Endothelial cell of umbilical vein (primary cell): Measurements from ENCODE around the gene LIPF. TPM values are rescaled to one million over a fixed set of nuclear protein-coding genes. Genes with fewer than 3 reads are reported as not detected.

Experiments used
- BruUV-seq: library from RNA; stranded (reverse); fragments of 400-500 nt; replicated peaks from 2 replicates; lab custom pipeline; 2021; lab: Mats Ljungman, UMichigan
- CTCF ChIA-PET: fragments of 300-600, 350-600 bp; sonication (Branson Sonifier 250); formaldehyde crosslinking; loops from one replicate; lab custom pipeline; 2021; ENCODE audit warnings: antibody characterized with exemption, inconsistent platforms; lab: Charles Lee
- POLR2A ChIA-PET: fragments of 300-600, 350-600 bp; sonication (Branson Sonifier 250); formaldehyde crosslinking; loops from one replicate; lab custom pipeline; 2021; ENCODE audit warnings: antibody characterized with exemption, inconsistent platforms; lab: Charles Lee
- DNase-seq: peaks from one replicate; pipeline ENCODE4 v3.0.0-alpha.2; 2011; ENCODE audit warnings: low read depth, low spot score
- FAIRE-seq: peaks from 2 replicates; lab custom pipeline; 2011; peaks lifted over from hg19 to GRCh38; lab: Jason Lieb, UNC
- H2AFZ ChIP-seq: 2 replicates; pipeline ENCODE4 v1.6.0; 2012; ENCODE audit warnings: low read depth, low read length, control low read depth, inconsistent platforms
- H3K27ac ChIP-seq: 2 replicates; pipeline ENCODE4 v1.5.1; 2011; ENCODE audit warnings: low read depth, mild to moderate bottlenecking, control low read depth, low read length, moderate library complexity; ENCODE audit not compliant: insufficient read depth
- H3K27me3 ChIP-seq, 2 experiments: 2 replicates each; pipeline versions ENCODE4 v1.6.0 to v1.6.1; 2011; ENCODE audit warnings: low read length in 2 of 2, mixed read lengths in 1 of 2; ENCODE audit not compliant: control insufficient read depth in 2 of 2, insufficient read depth in 2 of 2
- H3K36me3 ChIP-seq, 2 experiments: 2 replicates in 1 of 2; 3 replicates in 1 of 2; pipeline ENCODE4 v1.5.1; 2011; ENCODE audit warnings: low read length in 2 of 2, mild to moderate bottlenecking in 1 of 2, moderate library complexity in 1 of 2; ENCODE audit not compliant: control insufficient read depth in 2 of 2, insufficient read depth in 2 of 2; ENCODE audit errors: extremely low read depth in 1 of 2
- H3K4me1 ChIP-seq: 3 replicates; pipeline ENCODE4 v1.5.1; 2011; ENCODE audit warnings: mild to moderate bottlenecking, low read length; ENCODE audit not compliant: control insufficient read depth, insufficient read depth; ENCODE audit errors: extremely low read depth
- H3K4me2 ChIP-seq: 2 replicates; pipeline ENCODE4 v1.6.1; 2011; ENCODE audit warnings: low read length, control low read depth, mixed read lengths; ENCODE audit not compliant: insufficient read depth
- H3K4me3 ChIP-seq, 3 experiments: fragments of 200-600 bp in 1 of 3; sonication (generic), shearing (Covaris generic) in 1 of 3; replicated peaks in 1 of 3; 2 replicates each; pipeline ENCODE4 v1.5.1; 2011 to 2016; ENCODE audit warnings: control low read depth in 3 of 3, low read length in 3 of 3, mild to moderate bottlenecking in 2 of 3, inconsistent platforms in 1 of 3, low read depth in 1 of 3, moderate library complexity in 1 of 3; ENCODE audit not compliant: insufficient read depth in 1 of 3
- H3K79me2 ChIP-seq: 2 replicates; pipeline ENCODE4 v1.6.0; 2012; ENCODE audit warnings: low read length, inconsistent platforms; ENCODE audit not compliant: control insufficient read depth, insufficient read depth
- H3K9ac ChIP-seq: replicated peaks from 2 replicates; pipeline ENCODE3; 2011; ENCODE audit warnings: low read length, control low read depth; ENCODE audit not compliant: insufficient read depth; ENCODE audit errors: extremely low read depth
- H3K9me1 ChIP-seq: replicated peaks from 3 replicates; pipeline ENCODE4 v1.6.0; 2011; ENCODE audit warnings: mild to moderate bottlenecking, low read length; ENCODE audit not compliant: control insufficient read depth, insufficient read depth; ENCODE audit errors: extremely low read depth
- H3K9me3 ChIP-seq: replicated peaks from 2 replicates; pipeline ENCODE4 v1.5.1; 2012; ENCODE audit warnings: low read length, inconsistent platforms; ENCODE audit not compliant: control insufficient read depth, insufficient read depth
- H4K20me1 ChIP-seq: replicated peaks from 2 replicates; pipeline ENCODE3; 2011; ENCODE audit warnings: mild to moderate bottlenecking, low read length; ENCODE audit not compliant: control insufficient read depth, insufficient read depth; ENCODE audit errors: extremely low read depth
- CTCF ChIP-seq, 2 donors: IDR thresholded peaks; 1 replicate in 1 of 2; 2 replicates in 1 of 2; pipeline ENCODE4 v1.5.1; 2011; ENCODE audit warnings: low read length in 2 of 2, mild to moderate bottlenecking in 2 of 2, moderate library complexity in 2 of 2, control low read depth in 1 of 2, inconsistent platforms in 1 of 2, low read depth in 1 of 2; ENCODE audit not compliant: insufficient read depth in 1 of 2; ENCODE audit errors: extremely low read depth in 1 of 2
- EZH2 ChIP-seq: IDR thresholded peaks from 2 replicates; pipeline ENCODE4 v1.6.1; 2012; ENCODE audit warnings: borderline replicate concordance, low read depth, mild to moderate bottlenecking, moderate library complexity, low read length, inconsistent platforms; ENCODE audit not compliant: severe bottlenecking
- FOS ChIP-seq: IDR thresholded peaks from 2 replicates; pipeline ENCODE4 v1.6.1; 2011; ENCODE audit warnings: mild to moderate bottlenecking, low read length, moderate library complexity, borderline replicate concordance; ENCODE audit not compliant: insufficient read depth
- GATA2 ChIP-seq: IDR thresholded peaks from 2 replicates; pipeline ENCODE4 v1.7.0; 2011; ENCODE audit warnings: low read depth, mild to moderate bottlenecking, moderate library complexity, mixed read lengths, low read length; ENCODE audit not compliant: insufficient read length, insufficient read depth
- JUN ChIP-seq: IDR thresholded peaks from 2 replicates; pipeline ENCODE4 v1.6.1; 2011; ENCODE audit warnings: borderline replicate concordance, low read depth; ENCODE audit not compliant: insufficient read length, insufficient read depth
- MAX ChIP-seq: IDR thresholded peaks from 2 replicates; pipeline ENCODE4 v1.6.1; 2011; ENCODE audit not compliant: insufficient read depth, insufficient read length
- MYC ChIP-seq: IDR thresholded peaks from one replicate; pipeline ENCODE4 v1.6.1; 2011; ENCODE audit warnings: mild to moderate bottlenecking, low read depth, low read length
- POLR2A ChIP-seq: IDR thresholded peaks from 2 replicates; pipeline ENCODE4 v1.6.1; 2012; ENCODE audit warnings: low read depth, mild to moderate bottlenecking, control low read depth, low read length
- POLR2AphosphoS5 ChIP-seq: IDR thresholded peaks from 2 replicates; pipeline ENCODE4 v1.6.1; 2012; ENCODE audit warnings: low read depth, mild to moderate bottlenecking, control low read depth, low read length, moderate library complexity; ENCODE audit not compliant: insufficient read depth
- dilution Hi-C: fragments of 300-500 bp; cut with MboI; formaldehyde crosslinking; loops from one replicate; pipeline ENCODE4 v1.15.0; 2019; ENCODE audit warnings: low sequenced_read_pairs; ENCODE audit not compliant: extremely low pct_ligation_motif_present
- intact Hi-C: fragments of 100-400 bp; cut with micrococcal nuclease; formaldehyde crosslinking; loops from one replicate; pipeline ENCODE4 v1.10.0; 2022
- polyA plus RNA-seq, 4 experiments: library from polyadenylated mRNA; depleted of rRNA in 3 of 4; stranded (reverse) in 3 of 4; unstranded in 1 of 4; fragments of >200 nt; gene quantifications; 2 replicates each; pipeline versions ENCODE4 v1.2.1 to v1.2.3, GENCODE V29; 2011 to 2012; ENCODE audit warnings: missing spikeins in 1 of 4
- total RNA-seq: library from RNA; stranded (reverse); gene quantifications from 2 replicates; pipeline ENCODE4 v1.2.3, GENCODE V29; 2021

LIPF gene
- total and polyA plus RNA-seq, 2 donors (not counting 3 experiments of a cell fraction or from before 2014, with no cell fraction given), result not detected

GRCh38 chr10:88657901-88658300, 6.3 kb upstream of the LIPF start:
- H3K4me3 ChIP-seq, result no peak overlapping the region
- no peak for DNase-seq
- H3K9ac ChIP-seq, result no peak overlapping the region
- dilution Hi-C loops, result no loop called here
- TF ChIP-seq EZH2 (no peak), JUN (no peak), CTCF (IDR thresholded peaks at IDR 0.05; ENCODE audit: extremely low read depth in 1 of 2, insufficient read depth in 1 of 2, low read depth in 1 of 2, low read length in 2 of 2) (no peak), MYC (no peak), POLR2A (no peak), GATA2 (no peak), MAX (no peak), FOS (no peak), POLR2AphosphoS5 (no peak)
- no peaks in the 10 kb centered on the region for H3K9me3 ChIP-seq
- FAIRE-seq, result no peak
- H3K27ac ChIP-seq, result no peak overlapping the region
- no peaks in the 10 kb centered on the region for H3K79me2 ChIP-seq
- no peak overlapping the region for H2AFZ ChIP-seq
- no peaks in the 10 kb centered on the region for H4K20me1 ChIP-seq
- intact Hi-C loops, result no loop called here
- POLR2A ChIA-PET, result no interaction called here
- CTCF ChIA-PET, result interaction anchor here (1.2 to 1.8 kb wide), 3 partner anchors 12 to 93 kb away, joined by 3 to 6 read pairs (median 3); partner anchors contain the start of gene RNLS
- H3K36me3 ChIP-seq, result no peaks in the 10 kb centered on the region
- BruUV-seq, result no TSS peak
- peaks cover 8% of the 10 kb centered on the region for H3K4me1 ChIP-seq
- H3K4me2 ChIP-seq, result no peak overlapping the region
- no peaks in the 10 kb centered on the region for H3K9me1 ChIP-seq
- no peaks in the 10 kb centered on the region for H3K27me3 ChIP-seq
